ENCODE results near the gene MAB21L3.

MAB21L3 gene

DNA sequence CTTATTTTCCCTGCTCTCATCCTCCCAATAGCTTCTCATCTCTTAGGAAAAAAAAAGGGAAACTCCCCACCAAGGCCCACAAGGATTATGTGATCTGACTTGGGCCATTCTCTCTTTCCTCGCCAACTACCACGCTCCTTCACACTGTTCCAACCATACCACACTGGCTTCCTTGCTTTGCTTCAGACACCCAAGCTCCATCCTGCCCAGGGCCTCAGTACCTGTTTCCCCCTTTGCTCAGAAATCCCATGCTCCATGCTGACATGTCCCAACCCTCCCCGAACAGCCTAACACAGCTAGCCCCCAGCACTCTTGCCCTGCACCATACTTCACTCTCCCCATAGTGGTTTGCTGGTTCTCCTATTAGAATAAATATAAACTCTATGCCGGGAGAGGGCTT is 39.2 kb downstream of the MAB21L3 start:
- H3K36me3 ChIP-seq (ENCODE audit: control insufficient read depth in 1 of 2, insufficient read depth in 2 of 2, low read length in 2 of 2) = no peaks in the 10 kb centered on the region
- H3K27ac ChIP-seq (ENCODE audit: low read depth, low read length) = no peak overlapping the region
- no peaks in the 10 kb centered on the region for H3K9me3 ChIP-seq (ENCODE audit: control insufficient read depth in 1 of 2, low read length in 2 of 2)
- no peaks in the 10 kb centered on the region for H3K27me3 ChIP-seq (ENCODE audit: control insufficient read depth in 1 of 2, insufficient read depth in 2 of 2, low read length in 2 of 2)
- peaks cover 18 to 25% of the 10 kb centered on the region in 2 donors for H3K4me1 ChIP-seq (ENCODE audit: control insufficient read depth in 1 of 2, insufficient read depth in 2 of 2, low read length in 2 of 2)
- no peak overlapping the region for H3K4me3 ChIP-seq (ENCODE audit: low read depth in 1 of 2, low read length in 2 of 2)
- no peak overlapping the region for H3K9ac ChIP-seq (ENCODE audit: low read depth in 1 of 2, low read length in 2 of 2)

DNA sequence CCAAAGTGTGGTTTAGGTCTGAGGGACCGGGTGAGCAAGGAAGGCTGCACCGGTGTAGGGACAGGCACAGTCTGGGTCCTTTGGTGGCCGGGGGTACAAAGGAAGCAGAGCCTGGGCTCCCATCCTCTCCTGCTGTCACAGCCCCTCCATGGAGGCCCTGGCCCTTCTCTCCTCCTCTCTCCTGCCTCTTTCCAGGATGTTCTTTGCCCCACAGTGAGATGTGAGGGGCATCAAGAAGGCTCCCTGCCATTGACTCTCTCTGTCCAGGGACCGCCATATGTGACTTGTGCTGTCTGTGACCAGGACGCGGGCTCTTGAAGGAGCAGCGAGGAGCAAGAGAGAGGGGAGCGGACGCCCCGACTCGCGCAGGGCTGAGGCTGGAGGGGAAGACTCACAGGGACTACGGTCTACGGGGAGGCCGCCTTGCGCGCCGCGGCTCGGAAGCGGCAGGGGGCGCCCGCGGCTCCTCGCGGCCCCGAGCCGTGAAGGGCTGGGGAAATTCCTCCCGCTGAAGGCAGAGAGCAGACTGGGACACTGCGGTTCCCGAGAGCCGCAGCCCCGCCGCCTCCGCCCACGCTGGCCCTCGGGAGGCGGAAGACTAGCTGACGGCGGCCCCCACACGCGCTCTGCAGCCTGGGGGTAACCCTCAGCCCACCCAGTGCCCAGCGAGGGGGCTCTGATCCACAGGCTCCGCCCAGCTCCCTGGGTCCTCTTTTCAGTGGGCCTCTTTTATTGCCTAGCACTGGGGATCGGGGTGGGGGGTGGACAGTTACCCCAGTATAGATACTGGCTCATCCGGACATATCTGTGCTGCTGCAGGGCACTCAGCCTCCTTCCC is 40.8 kb downstream of the MAB21L3 start:
- H3K9ac ChIP-seq (ENCODE audit: low read depth in 1 of 2, low read length in 2 of 2) = peak overlapping the region; percentile 45 to 49

DNA sequence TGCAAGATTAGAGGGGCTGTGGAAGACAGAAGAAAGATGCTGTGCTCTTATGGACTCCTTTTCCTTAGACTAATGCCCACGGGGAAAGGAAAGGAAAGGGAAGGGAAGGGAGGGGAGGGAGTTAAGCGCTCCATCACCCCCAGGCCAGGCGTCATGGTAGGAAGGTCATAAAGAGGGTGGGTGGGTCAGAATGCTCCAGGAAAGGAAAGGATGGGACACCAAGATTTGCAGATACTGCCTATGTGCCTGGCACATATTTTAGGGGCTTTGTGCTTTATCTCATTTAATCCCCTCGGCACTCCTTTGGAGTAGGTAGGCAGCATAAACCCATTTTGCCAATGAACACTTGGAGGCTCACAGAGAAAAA is 41.4 kb downstream of the MAB21L3 start:
- no peaks in the 10 kb centered on the region for H3K9me3 ChIP-seq (ENCODE audit: control insufficient read depth in 1 of 2, low read length in 2 of 2)
- H3K36me3 ChIP-seq (ENCODE audit: control insufficient read depth in 1 of 2, insufficient read depth in 2 of 2, low read length in 2 of 2) = no peaks in the 10 kb centered on the region
- H3K27ac ChIP-seq (ENCODE audit: low read depth, low read length) = peak overlapping the region; percentile 67
- peak overlapping the region; percentile 62 to 65 for H3K4me3 ChIP-seq (ENCODE audit: low read depth in 1 of 2, low read length in 2 of 2)
- no peaks in the 10 kb centered on the region for H3K27me3 ChIP-seq (ENCODE audit: control insufficient read depth in 1 of 2, insufficient read depth in 2 of 2, low read length in 2 of 2)
- H3K4me1 ChIP-seq (ENCODE audit: control insufficient read depth in 1 of 2, insufficient read depth in 2 of 2, low read length in 2 of 2) = peaks cover 18 to 25% of the 10 kb centered on the region in 2 donors
- H3K9ac ChIP-seq (ENCODE audit: low read depth in 1 of 2, low read length in 2 of 2) = peak overlapping the region; percentile 45 to 49

More for the DNA sequence above, 40.8 kb downstream of the MAB21L3 start:
- H3K4me3 ChIP-seq (ENCODE audit: low read depth in 1 of 2, low read length in 2 of 2) = peak overlapping the region; percentile 62 to 65
- no peaks in the 10 kb centered on the region for H3K36me3 ChIP-seq (ENCODE audit: control insufficient read depth in 1 of 2, insufficient read depth in 2 of 2, low read length in 2 of 2)
- no peak overlapping the region for H3K27ac ChIP-seq (ENCODE audit: low read depth, low read length)
- H3K4me1 ChIP-seq (ENCODE audit: control insufficient read depth in 1 of 2, insufficient read depth in 2 of 2, low read length in 2 of 2) = peaks cover 18 to 25% of the 10 kb centered on the region in 2 donors
- H3K9me3 ChIP-seq (ENCODE audit: control insufficient read depth in 1 of 2, low read length in 2 of 2) = no peaks in the 10 kb centered on the region
- H3K27me3 ChIP-seq (ENCODE audit: control insufficient read depth in 1 of 2, insufficient read depth in 2 of 2, low read length in 2 of 2) = no peaks in the 10 kb centered on the region

DNA sequence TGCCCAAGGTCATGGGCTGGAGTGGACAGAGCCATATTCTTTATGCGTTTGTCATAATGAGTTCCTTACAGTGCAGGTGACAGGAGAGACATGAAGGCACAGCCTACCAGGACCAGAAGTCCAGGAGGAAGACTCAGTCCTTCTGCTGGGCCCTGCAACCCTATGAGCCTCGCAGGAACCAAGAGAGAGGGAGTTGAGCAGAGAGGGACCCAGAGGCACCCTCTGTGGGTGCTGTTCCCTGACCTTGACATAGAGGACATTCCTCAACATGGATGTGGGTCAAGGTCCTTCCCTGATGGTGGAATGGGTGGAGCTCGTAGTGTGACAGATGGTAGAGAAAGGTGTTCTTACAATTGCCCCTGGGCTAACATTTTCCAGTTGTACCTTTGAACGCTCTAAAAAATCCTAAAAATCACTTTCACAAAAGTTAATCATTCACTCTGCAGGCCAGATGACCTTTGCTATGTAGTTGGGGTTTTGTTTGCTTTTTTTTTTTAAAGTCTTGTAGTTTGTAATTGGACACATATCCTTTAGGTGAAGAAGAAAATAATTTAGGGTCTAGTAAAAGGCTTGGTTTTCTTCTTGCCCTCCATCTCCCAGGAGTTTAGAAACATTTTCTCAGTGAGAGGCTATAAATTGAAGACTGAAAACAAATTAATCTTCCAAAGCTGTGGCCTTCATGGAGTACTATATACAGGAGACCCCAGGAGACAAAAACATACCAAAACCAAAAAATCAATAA is 41.9 kb downstream of the MAB21L3 start:
- H3K27me3 ChIP-seq (ENCODE audit: control insufficient read depth in 1 of 2, insufficient read depth in 2 of 2, low read length in 2 of 2) = no peaks in the 10 kb centered on the region
- no peaks in the 10 kb centered on the region for H3K36me3 ChIP-seq (ENCODE audit: control insufficient read depth in 1 of 2, insufficient read depth in 2 of 2, low read length in 2 of 2)
- peak overlapping the region; percentile 67 for H3K27ac ChIP-seq (ENCODE audit: low read depth, low read length)
- H3K4me3 ChIP-seq (ENCODE audit: low read depth in 1 of 2, low read length in 2 of 2) = no peak overlapping the region
- no peaks in the 10 kb centered on the region for H3K9me3 ChIP-seq (ENCODE audit: control insufficient read depth in 1 of 2, low read length in 2 of 2)
- H3K4me1 ChIP-seq (ENCODE audit: control insufficient read depth in 1 of 2, insufficient read depth in 2 of 2, low read length in 2 of 2) = peaks cover 18 to 25% of the 10 kb centered on the region in 2 donors
- peak overlapping the region in 1 of 2 donors; percentile 11 for H3K9ac ChIP-seq (ENCODE audit: low read depth in 1 of 2, low read length in 2 of 2)

DNA sequence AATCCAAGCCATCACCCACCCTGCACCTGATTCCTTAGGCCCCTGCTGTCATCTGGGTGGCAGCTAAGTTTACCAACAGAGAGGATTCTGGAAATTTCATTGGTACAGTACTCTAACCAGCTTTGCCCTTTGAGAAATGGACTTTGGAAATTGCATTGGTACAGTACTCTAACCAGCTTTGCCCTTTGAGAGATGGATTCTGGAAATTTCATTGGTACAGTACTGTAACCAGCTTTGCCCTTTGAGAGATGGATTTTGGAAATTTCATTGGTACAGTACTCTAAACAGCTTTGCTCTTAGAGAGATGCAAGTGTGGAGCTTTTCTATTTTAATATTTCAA is 42.5 kb downstream of the MAB21L3 start:
- no peak overlapping the region for H3K27ac ChIP-seq (ENCODE audit: low read depth, low read length)

DNA sequence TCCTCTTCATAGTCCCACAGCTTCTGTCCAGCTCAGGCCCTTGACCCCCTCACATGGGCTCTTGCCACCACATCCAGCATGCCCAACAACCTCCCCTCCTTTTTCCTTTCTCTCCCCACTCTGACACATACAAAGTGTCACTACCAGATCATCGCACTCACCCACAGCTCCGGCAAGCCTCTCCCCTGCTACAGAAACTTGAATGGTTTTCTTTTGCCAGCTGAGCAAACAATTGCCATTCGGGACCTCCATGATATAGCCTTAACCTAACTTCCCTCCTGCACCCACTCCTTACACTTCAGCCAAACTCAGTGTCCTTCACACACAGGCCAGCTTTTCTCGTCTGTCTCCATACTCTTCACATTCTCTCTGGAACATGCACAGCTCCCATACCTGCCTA is 43.3 kb downstream of the MAB21L3 start:
- no peak overlapping the region for H3K4me3 ChIP-seq (ENCODE audit: low read depth in 1 of 2, low read length in 2 of 2)
- no peaks in the 10 kb centered on the region for H3K9me3 ChIP-seq (ENCODE audit: control insufficient read depth in 1 of 2, low read length in 2 of 2)
- H3K4me1 ChIP-seq (ENCODE audit: control insufficient read depth in 1 of 2, insufficient read depth in 2 of 2, low read length in 2 of 2) = peaks cover 18 to 25% of the 10 kb centered on the region in 2 donors
- no peaks in the 10 kb centered on the region for H3K36me3 ChIP-seq (ENCODE audit: control insufficient read depth in 1 of 2, insufficient read depth in 2 of 2, low read length in 2 of 2)
- H3K9ac ChIP-seq (ENCODE audit: low read depth in 1 of 2, low read length in 2 of 2) = no peak overlapping the region
- H3K27ac ChIP-seq (ENCODE audit: low read depth, low read length) = no peak overlapping the region
- no peaks in the 10 kb centered on the region for H3K27me3 ChIP-seq (ENCODE audit: control insufficient read depth in 1 of 2, insufficient read depth in 2 of 2, low read length in 2 of 2)

More for the DNA sequence above, 42.5 kb downstream of the MAB21L3 start:
- Histone ChIP-seq H3K4me3 (ENCODE audit: low read depth in 1 of 2, low read length in 2 of 2) (no peak overlapping the region), H3K36me3 (ENCODE audit: control insufficient read depth in 1 of 2, insufficient read depth in 2 of 2, low read length in 2 of 2) (no peaks in the 10 kb centered on the region), H3K4me1 (ENCODE audit: control insufficient read depth in 1 of 2, insufficient read depth in 2 of 2, low read length in 2 of 2) (peaks cover 18 to 25% of the 10 kb centered on the region in 2 donors), H3K27me3 (ENCODE audit: control insufficient read depth in 1 of 2, insufficient read depth in 2 of 2, low read length in 2 of 2) (no peaks in the 10 kb centered on the region), H3K9ac (ENCODE audit: low read depth in 1 of 2, low read length in 2 of 2) (no peak overlapping the region), H3K9me3 (ENCODE audit: control insufficient read depth in 1 of 2, low read length in 2 of 2) (no peaks in the 10 kb centered on the region)

DNA sequence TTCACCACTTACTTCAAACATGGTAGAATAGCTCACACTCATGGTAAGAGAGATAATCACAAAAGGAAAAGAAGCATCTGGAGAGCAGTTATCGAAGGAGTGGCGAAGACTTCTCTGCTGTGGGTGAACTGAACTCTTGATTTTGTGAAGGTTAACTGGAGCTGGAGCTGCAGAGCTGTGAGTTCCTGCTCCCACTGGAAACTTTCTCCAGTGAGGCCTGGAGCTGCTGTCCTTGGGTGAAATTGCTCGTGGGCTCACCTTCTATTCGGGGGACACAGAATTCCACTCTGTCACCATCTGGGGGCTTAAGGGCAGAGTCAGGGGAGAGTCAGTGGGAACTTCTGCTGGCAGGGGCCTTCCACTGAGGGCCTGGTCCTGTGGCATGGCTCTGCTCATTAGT is 45.9 kb downstream of the MAB21L3 start:
- H3K4me3 ChIP-seq (ENCODE audit: low read depth in 1 of 2, low read length in 2 of 2) = no peak overlapping the region
- no peaks in the 10 kb centered on the region for H3K27me3 ChIP-seq (ENCODE audit: control insufficient read depth in 1 of 2, insufficient read depth in 2 of 2, low read length in 2 of 2)
- peaks cover 14 to 19% of the 10 kb centered on the region in 2 donors for H3K4me1 ChIP-seq (ENCODE audit: control insufficient read depth in 1 of 2, insufficient read depth in 2 of 2, low read length in 2 of 2)
- no peaks in the 10 kb centered on the region for H3K36me3 ChIP-seq (ENCODE audit: control insufficient read depth in 1 of 2, insufficient read depth in 2 of 2, low read length in 2 of 2)
- H3K9me3 ChIP-seq (ENCODE audit: control insufficient read depth in 1 of 2, low read length in 2 of 2) = no peaks in the 10 kb centered on the region
- H3K27ac ChIP-seq (ENCODE audit: low read depth, low read length) = no peak overlapping the region
- H3K9ac ChIP-seq (ENCODE audit: low read depth in 1 of 2, low read length in 2 of 2) = no peak overlapping the region

DNA sequence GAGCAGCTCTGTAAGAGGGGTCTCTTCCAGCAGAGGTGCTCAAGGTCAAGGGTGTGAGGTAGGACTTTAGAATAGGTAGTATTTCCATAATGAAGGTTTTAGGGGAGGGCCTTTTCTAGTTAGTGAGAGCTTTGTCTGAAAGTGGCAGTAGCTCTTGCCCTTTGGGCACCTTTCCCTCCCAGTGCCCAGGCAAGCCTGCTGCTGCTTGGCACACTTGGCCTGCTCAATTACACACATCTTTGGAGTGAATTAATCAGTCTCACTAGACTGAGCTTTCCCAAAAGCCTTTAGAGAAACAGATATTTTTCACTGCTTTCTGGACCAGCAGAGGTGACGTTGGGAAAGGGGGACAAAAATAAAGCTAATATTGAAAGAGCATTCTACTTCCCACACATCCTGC is 48.0 kb downstream of the MAB21L3 start:
- Histone ChIP-seq H3K4me3 (ENCODE audit: low read depth in 1 of 2, low read length in 2 of 2) (no peak overlapping the region), H3K9ac (ENCODE audit: low read depth in 1 of 2, low read length in 2 of 2) (no peak overlapping the region), H3K36me3 (ENCODE audit: control insufficient read depth in 1 of 2, insufficient read depth in 2 of 2, low read length in 2 of 2) (no peaks in the 10 kb centered on the region), H3K9me3 (ENCODE audit: control insufficient read depth in 1 of 2, low read length in 2 of 2) (no peaks in the 10 kb centered on the region), H3K4me1 (ENCODE audit: control insufficient read depth in 1 of 2, insufficient read depth in 2 of 2, low read length in 2 of 2) (peaks cover 3 to 5% of the 10 kb centered on the region in 2 donors), H3K27me3 (ENCODE audit: control insufficient read depth in 1 of 2, insufficient read depth in 2 of 2, low read length in 2 of 2) (no peaks in the 10 kb centered on the region), H3K27ac (ENCODE audit: low read depth, low read length) (no peak overlapping the region)

DNA sequence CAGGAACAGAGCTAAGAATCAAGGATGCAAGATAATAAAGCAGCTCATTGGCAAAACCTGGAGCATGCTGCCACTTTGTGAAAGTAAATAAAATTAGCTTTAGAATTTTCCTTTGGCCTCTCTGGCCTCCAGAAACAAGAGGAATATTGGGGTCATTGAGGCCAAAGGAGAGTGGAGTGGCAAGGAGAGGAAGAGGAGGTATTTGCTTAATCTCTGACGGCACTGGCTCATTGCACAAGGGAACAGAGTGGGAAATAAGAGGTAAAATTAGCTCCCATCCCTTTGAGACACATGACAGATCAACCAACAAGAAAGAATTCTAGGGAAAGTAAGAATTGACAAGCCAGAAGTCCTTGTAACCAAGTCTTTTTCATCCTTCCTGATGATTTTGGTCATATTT is 48.4 kb downstream of the MAB21L3 start:
- H3K27ac ChIP-seq (ENCODE audit: low read depth, low read length) = no peak overlapping the region
- H3K36me3 ChIP-seq (ENCODE audit: control insufficient read depth in 1 of 2, insufficient read depth in 2 of 2, low read length in 2 of 2) = no peaks in the 10 kb centered on the region
- peaks cover 4 to 7% of the 10 kb centered on the region in 2 donors for H3K4me1 ChIP-seq (ENCODE audit: control insufficient read depth in 1 of 2, insufficient read depth in 2 of 2, low read length in 2 of 2)
- H3K27me3 ChIP-seq (ENCODE audit: control insufficient read depth in 1 of 2, insufficient read depth in 2 of 2, low read length in 2 of 2) = no peaks in the 10 kb centered on the region
- H3K9me3 ChIP-seq (ENCODE audit: control insufficient read depth in 1 of 2, low read length in 2 of 2) = no peaks in the 10 kb centered on the region
- no peak overlapping the region for H3K4me3 ChIP-seq (ENCODE audit: low read depth in 1 of 2, low read length in 2 of 2)
- H3K9ac ChIP-seq (ENCODE audit: low read depth in 1 of 2, low read length in 2 of 2) = no peak overlapping the region

DNA sequence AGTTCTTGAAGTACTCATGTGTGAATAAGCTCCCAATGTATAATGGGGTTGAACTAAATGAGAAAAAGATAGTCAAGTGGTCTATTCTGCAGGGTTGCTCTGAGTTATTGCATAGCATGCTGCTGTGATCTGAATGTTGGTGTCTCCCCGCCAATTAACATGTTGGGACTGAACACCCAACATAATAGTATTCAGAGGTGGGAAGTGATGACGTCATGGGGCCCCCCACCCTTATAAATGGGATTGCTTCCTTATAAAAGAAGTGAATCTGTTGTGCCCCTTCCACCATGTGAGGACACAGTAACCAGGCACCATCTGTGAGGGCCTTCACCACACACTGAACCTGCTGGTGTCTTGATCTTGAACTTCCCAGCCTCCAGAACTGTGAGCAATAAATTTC is 50.2 kb downstream of the MAB21L3 start:
- Histone ChIP-seq H3K4me3 (ENCODE audit: low read depth in 1 of 2, low read length in 2 of 2) (no peak overlapping the region), H3K9me3 (ENCODE audit: control insufficient read depth in 1 of 2, low read length in 2 of 2) (no peaks in the 10 kb centered on the region), H3K9ac (ENCODE audit: low read depth in 1 of 2, low read length in 2 of 2) (no peak overlapping the region), H3K4me1 (ENCODE audit: control insufficient read depth in 1 of 2, insufficient read depth in 2 of 2, low read length in 2 of 2) (peaks cover 4 to 8% of the 10 kb centered on the region in 2 donors), H3K27ac (ENCODE audit: low read depth, low read length) (no peak overlapping the region), H3K27me3 (ENCODE audit: control insufficient read depth in 1 of 2, insufficient read depth in 2 of 2, low read length in 2 of 2) (no peaks in the 10 kb centered on the region), H3K36me3 (ENCODE audit: control insufficient read depth in 1 of 2, insufficient read depth in 2 of 2, low read length in 2 of 2) (no peaks in the 10 kb centered on the region)
